HG02870 (cell line): ENCODE data around the gene RPS15.

ENCODE experiments used
- ATAC-seq: cut with Tn5 transposase; IDR thresholded peaks from one replicate; pipeline ENCODE4 v1.9.1; 2021; ENCODE audit warnings: mild to moderate bottlenecking, moderate library complexity; ENCODE audit not compliant: unreplicated experiment

The RPS15 gene

DNA sequence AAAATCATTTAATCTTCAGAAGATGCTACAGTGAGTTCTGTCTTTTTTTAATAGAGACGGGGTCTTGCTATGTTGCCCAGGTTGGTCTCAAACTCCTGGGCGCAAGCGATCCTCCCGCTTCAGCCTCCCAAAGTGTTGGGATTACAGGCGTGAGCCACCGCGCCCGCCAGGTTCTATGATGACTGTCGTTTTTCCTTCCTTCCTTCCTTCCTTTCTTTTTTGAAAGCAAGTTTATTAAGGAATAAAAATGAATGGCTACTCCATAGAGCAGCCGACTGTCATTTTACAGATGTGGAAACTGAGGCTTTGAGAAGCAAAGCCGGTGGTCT lies 36.3 kb upstream of the RPS15 start:
- ATAC-seq = no peak

DNA sequence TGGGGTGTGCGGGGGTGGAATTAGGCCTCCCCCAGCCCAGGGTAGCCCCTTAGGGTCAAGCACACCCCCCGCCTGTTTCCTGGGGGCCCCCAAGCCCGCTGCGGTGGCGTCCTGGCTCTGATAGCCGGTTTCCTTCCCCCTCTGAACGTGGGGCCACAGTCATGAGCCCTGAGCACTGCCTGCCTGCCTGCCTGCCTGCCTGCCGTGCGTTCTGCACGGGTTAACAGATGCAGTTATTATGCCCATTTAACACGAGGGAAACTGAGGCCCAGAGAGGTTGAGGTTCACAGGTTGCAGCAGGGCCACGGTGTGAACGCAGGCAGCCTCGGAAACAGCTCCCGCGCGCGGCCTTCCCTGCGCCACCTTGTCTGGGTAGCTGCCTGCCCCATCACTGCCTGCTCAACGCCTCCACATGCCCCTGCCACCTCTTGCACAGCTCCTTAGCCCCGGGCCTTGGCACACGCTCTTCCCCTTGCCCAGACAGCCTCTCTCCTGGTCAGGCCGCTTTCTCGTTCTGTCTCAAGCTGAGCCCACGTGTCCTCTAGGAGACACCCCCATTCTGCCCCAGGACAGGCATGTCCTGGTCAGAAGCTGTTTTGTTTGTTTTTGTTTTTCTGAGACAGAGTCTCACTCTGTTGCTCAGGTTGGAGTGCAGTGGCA lies 35.7 kb upstream of the RPS15 start:
- ATAC-seq = no peak

DNA sequence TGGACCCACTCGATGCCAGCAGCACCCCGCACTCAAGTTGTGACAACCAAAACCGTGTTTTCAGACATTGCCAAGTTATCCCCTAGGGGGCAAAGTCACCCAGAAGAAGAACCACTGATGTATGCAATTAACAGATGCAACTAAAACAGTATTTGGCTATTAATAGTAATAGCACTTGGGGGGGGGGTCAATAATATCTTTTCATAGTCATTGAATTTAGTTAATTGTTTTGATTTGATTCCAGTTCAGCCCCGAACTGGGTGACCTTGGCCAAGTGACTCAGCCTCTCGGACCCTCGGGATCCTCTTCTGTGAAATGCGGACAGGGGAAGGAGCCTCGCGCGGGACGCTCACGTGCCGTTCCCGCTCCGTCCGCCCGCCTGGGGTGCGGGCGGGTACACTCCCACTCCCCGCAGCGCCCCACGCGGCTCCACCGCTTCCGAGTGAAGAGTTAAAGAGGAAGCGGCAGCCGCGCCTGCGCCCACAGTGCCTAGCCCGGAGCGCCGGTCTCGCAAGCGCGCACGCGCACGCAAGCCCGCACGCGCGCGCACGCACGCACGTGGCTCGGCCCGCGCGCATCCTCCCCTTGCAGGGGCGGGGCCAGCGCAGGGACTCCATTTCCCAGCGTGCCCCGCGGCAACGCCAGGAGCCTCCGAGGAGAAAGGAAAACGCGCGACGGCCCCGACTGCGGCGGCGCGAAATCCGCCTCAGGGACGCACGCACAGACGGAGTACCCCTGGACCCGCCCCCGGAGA lies 31.2 kb upstream of the RPS15 start:
- peak; percentile 79 for ATAC-seq

DNA sequence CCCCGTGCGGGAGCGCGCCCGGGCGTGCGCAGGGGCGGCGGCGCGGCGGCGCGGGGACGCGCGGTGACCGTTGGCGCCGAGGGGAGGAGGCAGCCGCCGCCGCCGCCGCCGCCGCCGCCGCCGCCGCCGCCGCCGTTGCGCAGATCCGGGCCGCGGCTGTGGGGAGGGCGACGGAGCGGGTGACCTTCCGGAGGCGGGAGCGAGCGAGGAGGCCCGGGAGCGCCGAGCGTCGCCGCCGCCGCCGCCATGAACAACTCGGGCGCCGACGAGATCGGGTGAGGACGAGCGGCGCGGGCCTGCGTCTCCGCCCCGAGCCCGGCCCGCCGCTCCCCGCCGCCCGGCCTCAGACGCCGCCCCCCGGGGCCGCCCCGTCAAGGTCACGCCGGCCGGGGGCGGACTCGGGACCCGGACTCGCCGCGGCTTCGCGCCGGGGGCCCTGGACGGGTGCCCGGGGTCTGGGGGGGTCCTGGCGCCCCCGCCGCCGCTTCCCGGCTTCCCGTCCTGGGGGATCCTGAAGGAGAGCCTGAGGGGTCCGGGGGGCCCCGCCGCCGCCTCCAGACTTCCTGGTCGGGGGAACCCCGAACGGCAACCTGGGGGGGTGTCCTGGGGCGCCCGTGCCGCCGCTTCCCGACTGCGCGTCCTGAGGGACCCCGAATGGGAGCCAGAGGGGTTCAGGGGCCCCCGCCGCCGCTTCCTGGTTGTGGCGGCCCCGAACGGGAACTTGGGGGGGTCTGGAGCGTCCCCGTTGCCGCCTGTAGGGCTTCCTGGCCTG lies 30.5 kb upstream of the RPS15 start, which contains the start of gene DAZAP1:
Gene DAZAP1 (plus strand): TSS at position 59 of the 772 bp plus-strand sequence. CDS start 188 bp downstream, at position 247.
- peak; percentile 29 for ATAC-seq

DNA sequence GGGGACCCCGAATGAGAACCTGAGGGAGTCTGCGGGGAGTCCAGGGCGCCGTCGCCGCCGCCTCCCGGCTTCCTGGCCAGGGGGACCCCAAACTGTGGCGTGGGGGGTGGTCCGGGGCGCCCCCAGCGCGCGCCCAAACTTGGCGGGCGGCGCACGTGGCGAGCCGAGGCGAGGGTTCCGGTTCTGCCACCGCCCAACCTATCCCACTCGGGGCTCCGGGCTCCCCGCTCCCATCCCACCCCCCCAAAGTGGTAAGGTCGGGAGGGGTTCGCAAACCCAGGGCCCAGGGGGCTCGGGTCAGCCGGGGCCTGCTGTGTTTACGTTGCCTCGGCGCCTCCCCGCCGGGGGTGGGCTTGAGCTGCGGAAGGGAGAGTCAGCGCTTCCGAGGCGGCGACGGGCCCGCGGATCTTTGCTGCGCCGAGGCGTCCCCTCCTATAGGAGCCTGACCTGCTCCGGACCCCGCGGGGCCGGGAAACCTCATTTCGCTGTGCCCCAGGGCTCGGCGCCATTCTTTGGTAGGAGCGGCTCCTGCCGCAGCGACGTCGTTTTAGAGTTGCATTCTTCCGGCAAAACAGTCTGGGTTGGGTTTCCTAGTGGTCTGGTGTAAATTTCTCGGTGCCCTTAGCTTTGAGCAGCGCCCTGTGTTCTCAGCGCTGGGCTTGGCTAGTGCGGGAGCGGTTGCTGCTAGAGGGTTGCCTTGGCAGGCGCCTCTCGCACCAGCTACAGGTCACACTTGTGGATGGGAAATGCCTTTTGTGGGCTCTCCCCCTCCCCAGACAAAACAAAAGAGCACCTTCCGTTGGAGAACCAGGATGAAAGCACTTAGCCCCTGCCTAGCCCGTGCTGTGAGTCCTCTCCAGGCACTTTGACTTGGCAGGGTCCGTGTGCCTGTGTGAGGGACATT lies 29.6 kb upstream of the RPS15 start:
- ATAC-seq = no peak

DNA sequence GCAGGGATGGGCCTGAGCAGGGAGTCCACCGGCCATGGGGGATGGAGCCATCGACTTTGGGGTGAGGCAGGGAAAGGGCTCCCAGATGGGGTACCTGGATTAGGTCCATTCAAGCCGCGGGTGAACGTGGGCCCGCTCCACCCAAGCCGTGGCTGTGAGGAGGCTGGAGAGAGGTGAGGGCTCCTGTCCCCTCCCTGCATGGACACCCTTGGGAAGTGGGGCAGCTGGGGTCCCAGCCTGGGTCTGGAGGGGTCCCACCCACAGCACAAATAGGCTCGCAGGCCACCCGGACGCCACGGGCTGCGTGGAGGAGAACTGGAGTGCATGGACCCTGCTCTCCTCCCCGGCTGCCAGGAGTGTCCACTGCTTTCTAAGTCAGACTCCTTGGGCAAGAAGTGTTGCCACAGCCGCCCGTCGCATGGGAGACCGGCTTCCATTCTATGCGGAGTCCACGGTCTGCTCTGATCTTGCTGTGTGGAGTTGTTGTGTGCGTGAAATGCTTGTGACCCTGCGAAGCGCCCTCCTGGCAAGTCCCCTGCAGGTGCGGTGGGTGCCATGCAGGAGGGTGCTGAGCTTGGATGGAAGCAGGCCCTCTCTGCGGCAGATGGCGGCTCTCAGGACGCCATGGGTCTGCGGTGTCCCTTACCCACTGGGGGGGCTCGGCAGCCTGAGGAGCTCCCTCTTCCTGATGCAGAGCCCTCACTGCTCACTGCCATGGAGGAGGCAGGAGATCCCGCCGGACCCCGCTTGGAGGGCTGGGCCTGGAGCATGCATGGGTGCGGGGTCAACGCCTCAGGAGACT lies 28.8 kb upstream of the RPS15 start:
- ATAC-seq = no peak

DNA sequence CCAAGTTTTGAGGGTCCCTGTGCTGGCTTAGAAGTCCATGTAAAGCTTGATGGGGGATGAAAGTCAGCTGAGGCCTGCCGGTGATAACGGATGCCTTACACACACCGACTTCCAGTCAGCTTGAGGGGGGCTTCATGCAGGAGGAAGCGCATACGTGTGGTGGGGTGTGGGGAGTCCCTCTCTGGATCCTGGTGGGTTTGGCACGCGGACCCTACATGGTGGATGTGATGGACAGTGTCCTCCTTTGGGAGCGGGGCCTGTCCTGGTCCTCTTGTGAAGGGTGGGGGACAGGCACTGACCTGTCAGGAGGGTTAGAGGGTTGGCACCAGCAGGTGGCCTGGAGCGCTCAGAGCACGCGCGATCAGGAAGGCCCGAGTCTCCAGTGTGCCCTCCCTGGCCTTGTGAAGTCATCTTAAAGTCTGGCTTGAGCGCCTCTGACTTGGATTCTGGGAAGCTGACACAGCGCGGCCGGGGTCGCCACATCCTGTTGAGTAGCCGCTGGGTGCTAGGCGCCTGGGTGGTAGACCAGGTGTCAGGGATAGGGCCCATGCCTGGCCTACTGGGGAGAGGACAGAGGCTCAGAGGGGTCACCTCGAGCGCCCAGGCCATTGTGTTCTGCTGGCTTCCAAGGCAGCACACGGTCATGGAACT lies 27.9 kb upstream of the RPS15 start:
- ATAC-seq = no peak

DNA sequence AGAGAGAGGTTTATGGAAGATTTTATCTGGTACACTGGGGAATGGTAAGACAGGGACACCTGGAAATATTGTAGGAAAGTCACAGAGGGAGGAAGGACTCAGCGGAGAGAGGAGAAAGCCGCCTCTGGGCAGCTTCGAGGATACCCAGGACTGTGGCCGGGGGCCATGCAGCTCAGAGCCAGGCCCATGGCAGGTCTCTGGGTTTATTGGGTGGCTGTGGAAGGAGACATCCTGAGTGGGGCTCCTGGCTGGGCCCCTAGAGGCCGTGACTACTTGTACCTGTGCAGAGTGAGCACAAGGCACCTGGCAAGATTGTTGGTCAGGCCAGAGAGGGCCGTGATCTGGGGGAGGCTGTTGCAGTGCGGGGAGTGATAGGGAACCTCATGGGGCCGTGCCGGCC lies 27.4 kb upstream of the RPS15 start:
- no peak for ATAC-seq

DNA sequence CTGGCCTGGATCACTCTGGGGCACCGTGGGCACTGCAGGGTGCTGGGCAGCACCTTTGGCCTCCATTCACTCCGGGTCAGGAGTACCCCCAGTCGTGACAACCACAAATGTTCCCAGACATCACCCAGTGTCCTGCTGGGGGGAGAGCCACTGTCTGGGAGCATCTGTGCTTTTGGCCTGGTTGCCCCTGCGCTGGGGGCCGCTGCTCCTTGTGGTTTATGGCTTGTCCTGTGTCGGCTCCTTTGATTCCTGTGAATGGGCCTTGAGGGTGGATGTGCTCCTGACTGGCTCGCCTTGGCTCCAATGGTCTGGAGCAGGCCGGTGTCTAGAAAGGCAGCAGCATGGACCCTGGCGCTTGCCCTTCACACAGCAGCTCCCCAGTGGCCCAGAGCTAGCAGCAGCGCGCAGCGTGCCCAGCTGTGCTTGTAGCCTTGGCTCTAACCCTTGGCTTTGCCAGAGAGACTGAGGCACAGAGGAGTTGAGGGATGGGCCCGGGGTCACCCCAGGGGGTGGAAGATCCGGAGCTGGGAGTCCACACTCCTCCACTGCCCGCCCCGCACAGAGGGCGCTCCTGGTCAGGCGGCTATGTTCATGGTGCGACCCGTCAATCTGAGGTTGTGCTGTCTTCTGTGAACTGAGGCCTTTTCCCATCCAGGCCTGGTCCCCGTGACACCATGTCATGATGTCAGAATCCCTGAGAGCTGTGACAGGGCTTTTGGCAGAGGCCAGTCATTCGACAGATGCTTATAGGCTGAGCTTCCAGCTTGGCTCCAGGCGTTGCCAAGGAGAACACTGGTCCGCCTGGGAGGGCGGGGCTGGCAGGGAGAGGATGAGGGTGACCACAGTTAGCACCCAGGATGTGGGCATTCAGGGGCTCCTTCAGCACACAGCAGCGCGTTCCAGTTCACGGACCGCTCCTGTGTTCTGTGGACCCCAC lies 26.7 kb upstream of the RPS15 start:
- ATAC-seq = no peak

DNA sequence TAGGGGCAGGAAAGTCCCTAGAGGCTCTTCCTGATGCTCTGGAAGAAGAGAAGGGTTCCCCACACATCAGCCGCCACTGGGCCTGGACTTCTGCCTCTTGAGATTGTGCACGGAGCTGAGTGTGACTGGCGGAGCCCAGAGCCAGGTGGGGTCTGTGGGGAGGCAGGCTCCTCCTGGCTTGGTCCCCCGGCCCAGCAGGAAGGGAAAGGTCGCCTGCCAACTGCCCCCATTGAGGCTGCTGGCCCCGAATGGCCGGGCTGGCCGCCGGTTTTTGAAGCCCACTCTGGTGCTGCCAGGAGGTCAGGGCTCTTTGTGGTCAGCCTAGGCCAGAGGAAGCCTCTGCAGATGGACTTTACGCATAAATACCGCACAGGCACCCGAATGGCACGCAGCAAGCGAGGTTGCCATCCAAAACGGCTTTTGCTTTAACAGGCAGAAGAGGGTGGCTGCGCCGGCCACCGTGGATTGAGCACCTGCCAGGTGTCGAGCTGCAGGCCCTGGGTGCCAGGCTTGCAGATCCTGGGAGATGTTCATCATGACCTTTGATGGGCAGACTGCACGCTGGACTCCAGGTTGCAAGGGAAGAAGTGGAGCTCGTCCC lies 25.8 kb upstream of the RPS15 start:
- ATAC-seq = no peak

DNA sequence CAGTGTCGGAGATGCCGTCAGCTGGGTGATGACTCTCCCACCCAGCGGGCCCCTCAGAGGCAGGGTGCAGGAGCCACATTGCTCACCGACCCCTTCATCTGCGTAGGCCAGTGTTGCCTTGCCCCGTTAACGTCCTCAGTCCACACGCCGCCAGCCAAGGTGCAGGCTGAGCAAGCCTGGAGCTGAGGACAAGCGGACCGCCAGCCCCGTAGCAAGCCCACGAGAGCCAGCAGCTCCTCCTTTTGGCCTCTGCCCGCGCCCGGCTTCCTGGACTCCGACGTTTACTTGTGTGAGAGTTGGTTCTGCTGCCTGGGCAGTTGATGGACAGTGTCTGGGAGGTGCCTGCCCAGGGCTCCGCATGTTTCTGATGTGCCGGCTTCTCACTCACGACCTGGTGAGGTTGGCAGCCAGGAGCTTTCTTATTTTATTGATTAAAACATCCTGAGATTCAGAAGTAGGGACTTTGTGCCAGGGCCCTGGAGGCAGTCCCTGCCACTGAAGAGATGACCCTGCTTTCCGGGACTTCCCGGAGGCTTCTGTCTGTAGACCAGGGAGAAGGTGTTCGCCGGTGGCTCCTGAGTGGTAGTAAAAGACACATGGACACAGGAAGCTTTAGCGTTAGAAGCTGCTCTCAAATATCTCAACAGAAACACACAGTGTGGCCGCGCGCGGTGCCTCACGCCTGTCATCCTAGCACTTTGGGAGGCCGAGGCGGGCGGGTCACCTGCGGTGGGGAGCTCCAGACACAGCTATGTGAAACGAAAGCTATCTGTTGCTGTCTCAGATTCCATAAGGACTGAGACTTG lies 25.0 kb upstream of the RPS15 start:
- no peak for ATAC-seq

DNA sequence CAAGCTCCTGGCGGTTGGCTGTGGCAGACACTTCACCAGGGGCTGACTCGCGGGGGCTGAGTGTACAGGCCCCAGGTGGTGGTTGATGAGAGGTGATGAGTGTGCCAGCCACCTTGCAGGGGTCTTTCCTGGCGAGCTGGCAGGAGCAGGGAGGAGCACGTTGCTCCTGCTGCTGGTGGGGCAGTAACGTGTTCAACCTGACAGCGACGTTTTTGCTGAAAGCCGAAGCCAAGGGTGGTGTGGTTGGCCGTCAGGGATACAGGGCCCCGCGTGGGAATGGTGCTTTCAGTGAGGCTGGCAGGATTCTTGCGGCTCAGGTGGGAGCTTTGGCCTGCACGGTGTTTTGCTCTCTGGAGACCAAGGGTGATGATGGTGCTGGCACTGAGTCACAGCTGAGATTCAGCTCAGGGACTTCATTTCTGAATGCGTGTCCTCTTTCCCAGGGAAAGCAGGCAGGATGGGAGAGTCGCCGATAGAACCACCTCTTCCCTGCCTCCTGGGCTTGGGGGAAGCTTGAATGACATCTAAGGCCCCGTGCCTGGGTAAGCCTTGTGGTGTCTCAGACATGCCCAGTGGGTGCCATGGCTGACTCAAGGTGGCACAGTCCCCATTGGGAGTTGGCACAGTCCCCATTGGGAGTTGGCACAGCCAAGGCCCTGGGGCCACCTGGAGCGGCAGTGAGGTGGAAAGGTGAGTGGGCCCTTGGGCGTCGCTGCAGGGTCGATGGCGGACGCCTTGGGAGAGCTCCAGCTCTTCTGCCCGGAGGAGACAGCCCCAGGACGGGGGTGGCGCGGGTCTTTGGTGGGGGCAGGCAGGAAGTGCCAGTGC lies 22.0 kb upstream of the RPS15 start:
- no peak for ATAC-seq

DNA sequence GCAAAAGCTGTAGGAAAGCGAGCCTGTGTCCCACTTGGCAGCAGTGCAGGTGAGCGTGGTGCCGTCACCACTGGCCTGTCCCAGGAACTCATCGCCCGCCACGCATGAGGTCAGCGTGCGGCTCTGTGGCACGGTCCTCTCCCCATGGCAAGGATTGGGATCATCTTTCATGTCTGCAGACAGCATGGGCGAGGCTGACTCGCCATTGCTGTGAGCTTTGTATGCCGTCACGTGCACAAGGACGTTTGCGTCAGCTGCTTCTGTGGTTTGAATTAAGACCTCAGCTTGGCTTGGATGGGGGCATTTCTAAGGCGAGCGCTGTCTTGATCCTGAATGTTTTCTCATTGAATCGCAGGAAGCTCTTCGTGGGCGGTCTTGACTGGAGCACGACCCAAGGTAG lies 21.1 kb upstream of the RPS15 start:
- no peak for ATAC-seq

DNA sequence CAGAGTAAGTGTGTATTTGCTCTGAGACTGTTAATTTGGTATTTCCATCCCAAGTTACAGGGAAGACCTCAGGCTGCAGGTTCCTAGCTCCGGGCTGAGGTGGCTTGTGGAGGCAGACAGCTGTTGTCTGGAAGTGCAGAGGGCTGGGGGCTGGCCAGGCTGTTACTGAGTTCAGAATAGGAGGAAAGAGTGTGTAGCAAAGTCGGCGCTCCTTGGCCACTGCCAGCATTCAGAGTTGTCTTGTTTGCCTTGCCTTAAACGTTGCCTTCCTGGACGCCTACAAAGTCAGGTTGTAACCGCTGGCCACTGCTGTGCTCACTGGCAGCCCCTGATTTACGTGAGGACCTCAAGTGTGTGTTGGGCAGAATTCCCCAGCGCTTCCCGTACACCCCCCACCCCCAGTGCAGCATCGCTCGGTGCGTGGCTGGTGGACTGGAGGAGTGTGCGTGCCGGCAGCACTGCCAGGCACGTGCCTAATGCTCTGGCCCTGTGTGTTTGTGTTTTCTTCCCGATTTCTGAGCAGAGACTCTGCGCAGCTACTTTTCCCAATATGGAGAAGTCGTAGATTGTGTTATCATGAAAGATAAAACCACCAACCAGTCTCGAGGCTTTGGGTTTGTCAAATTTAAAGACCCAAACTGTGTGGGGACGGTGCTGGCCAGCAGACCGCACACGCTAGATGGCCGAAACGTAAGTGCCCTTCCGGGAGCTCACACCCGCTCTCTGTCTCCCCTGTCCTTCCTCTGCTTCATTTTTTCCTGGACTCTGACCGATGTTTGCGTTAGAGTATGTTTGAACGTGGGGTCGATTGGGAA lies 20.3 kb upstream of the RPS15 start:
- ATAC-seq = no peak

DNA sequence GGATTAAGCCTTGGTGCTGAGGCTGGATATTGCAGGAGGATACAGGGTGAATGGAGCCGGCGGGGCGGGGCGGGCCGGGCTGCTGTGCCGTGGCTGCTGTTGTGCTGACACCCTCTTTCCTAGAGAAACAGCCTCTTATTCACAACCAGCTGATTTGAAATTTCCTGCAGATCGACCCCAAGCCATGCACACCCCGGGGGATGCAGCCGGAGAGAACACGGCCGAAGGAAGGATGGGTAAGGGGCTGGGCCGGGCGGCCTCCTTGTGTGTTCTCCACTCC lies 19.8 kb upstream of the RPS15 start:
- no peak for ATAC-seq
